SK-N-SH treated with all-trans-retinoic acid at 6 μM for 48 hours (cell line): ENCODE results near the gene PAX5.

Source experiments
- ATAC-seq: fragments of 200-7000 bp; cut with Tn5 transposase; 3 replicates; pipeline ENCODE4 v1.9.1; 2020; ENCODE audit warnings: mild to moderate bottlenecking, moderate library complexity
- ARNTL ChIP-seq: fragments of 450-650 bp; formaldehyde crosslinking; IDR thresholded peaks from 2 replicates; pipeline ENCODE4 v1.5.0; 2020; ENCODE audit warnings: low read depth, mild to moderate bottlenecking, moderate library complexity, borderline replicate concordance
- BACH2 ChIP-seq: fragments of 250-450 bp; sonication (Bioruptor Pico); IDR thresholded peaks from 2 replicates; pipeline ENCODE4 v1.9.0; 2021; ENCODE audit warnings: mild to moderate bottlenecking, borderline replicate concordance
- CSDC2 ChIP-seq: fragments of 250-450 bp; sonication (Bioruptor Pico); IDR thresholded peaks from 2 replicates; pipeline ENCODE4 v1.5.0; 2020; ENCODE audit warnings: mild to moderate bottlenecking, moderate library complexity
- ESRRG ChIP-seq: fragments of 250-450 bp; sonication (Bioruptor Pico); IDR thresholded peaks from 2 replicates; pipeline ENCODE4 v1.6.1; 2021; ENCODE audit warnings: mild to moderate bottlenecking
- GLIS3 ChIP-seq: fragments of 250-450 bp; sonication (Bioruptor Pico); IDR thresholded peaks from 2 replicates; pipeline ENCODE4 v1.5.0; 2020; ENCODE audit warnings: mild to moderate bottlenecking, moderate library complexity
- ISL1 ChIP-seq: fragments of 250-450 bp; sonication (Bioruptor Pico); IDR thresholded peaks from 2 replicates; pipeline ENCODE4 v2.1.2; 2022; ENCODE audit warnings: mild to moderate bottlenecking, moderate library complexity
- OSR1 ChIP-seq: fragments of 250-450 bp; sonication (Bioruptor Pico); IDR thresholded peaks from 2 replicates; pipeline ENCODE4 v1.8.0; 2022; ENCODE audit warnings: moderate library complexity, mild to moderate bottlenecking, inconsistent platforms
- PPARA ChIP-seq: fragments of 250-450 bp; sonication (Bioruptor Pico); IDR thresholded peaks from 2 replicates; pipeline ENCODE4 v1.5.0; 2020; ENCODE audit warnings: mild to moderate bottlenecking, borderline replicate concordance
- RARB ChIP-seq: fragments of 250-450 bp; sonication (Bioruptor Pico); IDR thresholded peaks from 2 replicates; pipeline ENCODE4 v1.8.0; 2021; ENCODE audit warnings: mild to moderate bottlenecking, moderate library complexity
- SNAI2 ChIP-seq: fragments of 250-450 bp; sonication (Bioruptor Pico); IDR thresholded peaks from 2 replicates; pipeline ENCODE4 v1.5.0; 2020; ENCODE audit warnings: mild to moderate bottlenecking, moderate library complexity
- TCF4 ChIP-seq: fragments of 250-450 bp; sonication (Bioruptor Pico); IDR thresholded peaks from 2 replicates; pipeline ENCODE4 v1.8.0; 2021; ENCODE audit warnings: mild to moderate bottlenecking, moderate library complexity, borderline replicate concordance
- ZFP30 ChIP-seq: fragments of 450-650 bp; formaldehyde crosslinking; IDR thresholded peaks from 2 replicates; pipeline ENCODE4 v1.5.0; 2022; ENCODE audit warnings: mild to moderate bottlenecking, moderate library complexity
- ZNF565 ChIP-seq: fragments of 450-650 bp; formaldehyde crosslinking; conservative IDR thresholded peaks from 2 replicates; pipeline ENCODE4 v1.5.0; 2020; ENCODE audit warnings: low read depth, mild to moderate bottlenecking, moderate library complexity
- ZNF70 ChIP-seq: fragments of 450-650 bp; formaldehyde crosslinking; IDR thresholded peaks from 2 replicates; pipeline ENCODE4 v1.5.0; 2020; ENCODE audit warnings: mild to moderate bottlenecking, moderate library complexity
- TF ChIP-seq, protein P1 (sequence below): fragments of 250-450 bp; sonication (Bioruptor Pico); IDR thresholded peaks from 2 replicates; pipeline ENCODE4 v1.5.0; 2020; ENCODE audit warnings: mild to moderate bottlenecking, moderate library complexity
- TF ChIP-seq, protein P2 (sequence below): fragments of 250-450 bp; sonication (Bioruptor Pico); IDR thresholded peaks from 2 replicates; pipeline ENCODE4 v1.8.0; 2020; ENCODE audit warnings: mild to moderate bottlenecking, moderate library complexity, borderline replicate concordance
- TF ChIP-seq, protein P3 (sequence below): fragments of 250-450 bp; sonication (Bioruptor Pico); IDR thresholded peaks from 2 replicates; pipeline ENCODE4 v1.8.0; 2021; ENCODE audit warnings: low read depth, mild to moderate bottlenecking, moderate library complexity, borderline replicate concordance
- TF ChIP-seq, protein P4 (sequence below): fragments of 250-450 bp; sonication (Bioruptor Pico); IDR thresholded peaks from 2 replicates; pipeline ENCODE4 v1.5.1; 2020; ENCODE audit warnings: low read depth, mild to moderate bottlenecking, moderate library complexity
- TF ChIP-seq, protein P5 (sequence below): fragments of 250-450 bp; sonication (Bioruptor Pico); IDR thresholded peaks from 2 replicates; pipeline ENCODE4 v1.5.1; 2021; ENCODE audit warnings: mild to moderate bottlenecking, moderate library complexity

Gene PAX5

DNA sequence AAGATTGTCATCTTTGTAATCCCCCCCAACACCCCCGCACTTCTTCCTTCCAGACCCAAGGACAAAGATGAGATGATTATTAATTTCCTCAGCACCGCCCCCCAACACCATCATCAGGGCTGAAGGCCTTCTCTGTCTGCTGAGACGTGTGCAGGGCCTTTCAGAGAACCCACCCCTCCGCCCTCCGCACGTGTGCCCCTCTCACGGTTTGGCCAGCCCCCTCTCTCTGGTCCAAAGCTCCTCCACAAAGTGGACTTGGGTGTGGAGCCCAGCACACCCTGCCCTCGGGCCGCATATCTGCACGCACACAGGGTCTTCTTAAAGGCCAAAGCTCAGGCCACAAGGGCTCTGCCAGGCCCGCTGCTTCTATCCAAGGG, 32.0 kb downstream of the PAX5 start (continued):
- TF ChIP-seq, protein P1, sequence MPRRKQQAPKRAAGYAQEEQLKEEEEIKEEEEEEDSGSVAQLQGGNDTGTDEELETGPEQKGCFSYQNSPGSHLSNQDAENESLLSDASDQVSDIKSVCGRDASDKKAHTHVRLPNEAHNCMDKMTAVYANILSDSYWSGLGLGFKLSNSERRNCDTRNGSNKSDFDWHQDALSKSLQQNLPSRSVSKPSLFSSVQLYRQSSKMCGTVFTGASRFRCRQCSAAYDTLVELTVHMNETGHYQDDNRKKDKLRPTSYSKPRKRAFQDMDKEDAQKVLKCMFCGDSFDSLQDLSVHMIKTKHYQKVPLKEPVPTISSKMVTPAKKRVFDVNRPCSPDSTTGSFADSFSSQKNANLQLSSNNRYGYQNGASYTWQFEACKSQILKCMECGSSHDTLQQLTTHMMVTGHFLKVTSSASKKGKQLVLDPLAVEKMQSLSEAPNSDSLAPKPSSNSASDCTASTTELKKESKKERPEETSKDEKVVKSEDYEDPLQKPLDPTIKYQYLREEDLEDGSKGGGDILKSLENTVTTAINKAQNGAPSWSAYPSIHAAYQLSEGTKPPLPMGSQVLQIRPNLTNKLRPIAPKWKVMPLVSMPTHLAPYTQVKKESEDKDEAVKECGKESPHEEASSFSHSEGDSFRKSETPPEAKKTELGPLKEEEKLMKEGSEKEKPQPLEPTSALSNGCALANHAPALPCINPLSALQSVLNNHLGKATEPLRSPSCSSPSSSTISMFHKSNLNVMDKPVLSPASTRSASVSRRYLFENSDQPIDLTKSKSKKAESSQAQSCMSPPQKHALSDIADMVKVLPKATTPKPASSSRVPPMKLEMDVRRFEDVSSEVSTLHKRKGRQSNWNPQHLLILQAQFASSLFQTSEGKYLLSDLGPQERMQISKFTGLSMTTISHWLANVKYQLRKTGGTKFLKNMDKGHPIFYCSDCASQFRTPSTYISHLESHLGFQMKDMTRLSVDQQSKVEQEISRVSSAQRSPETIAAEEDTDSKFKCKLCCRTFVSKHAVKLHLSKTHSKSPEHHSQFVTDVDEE (CRISPR knock-in tag), result no peak
- TF ChIP-seq RARB (no peak), ESRRG (no peak), ZNF70 (CRISPR knock-in tag) (no peak), TCF4 (no peak), ZFP30 (CRISPR knock-in tag) (no peak)

DNA sequence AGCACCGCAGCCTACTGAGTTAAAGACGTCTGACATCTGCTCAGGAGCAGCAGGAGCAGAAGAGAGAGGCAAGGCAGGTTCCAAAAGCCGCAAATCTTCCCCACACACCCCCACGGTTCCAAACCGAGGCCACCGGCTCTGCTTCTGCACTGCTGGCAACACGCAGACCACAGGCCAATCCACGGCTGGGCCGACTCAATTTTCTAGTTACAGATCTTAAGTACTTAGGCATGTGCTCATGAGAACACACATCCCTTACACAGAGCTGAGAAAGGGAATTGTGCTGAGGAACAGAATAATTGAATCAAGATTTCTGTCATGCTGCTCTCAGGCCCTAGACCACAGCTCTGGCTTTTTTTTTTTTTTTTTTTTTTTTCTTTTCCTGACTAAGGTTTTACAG, 32.6 kb downstream of the PAX5 start:
- no peak for ATAC-seq
- TF ChIP-seq, protein P2, sequence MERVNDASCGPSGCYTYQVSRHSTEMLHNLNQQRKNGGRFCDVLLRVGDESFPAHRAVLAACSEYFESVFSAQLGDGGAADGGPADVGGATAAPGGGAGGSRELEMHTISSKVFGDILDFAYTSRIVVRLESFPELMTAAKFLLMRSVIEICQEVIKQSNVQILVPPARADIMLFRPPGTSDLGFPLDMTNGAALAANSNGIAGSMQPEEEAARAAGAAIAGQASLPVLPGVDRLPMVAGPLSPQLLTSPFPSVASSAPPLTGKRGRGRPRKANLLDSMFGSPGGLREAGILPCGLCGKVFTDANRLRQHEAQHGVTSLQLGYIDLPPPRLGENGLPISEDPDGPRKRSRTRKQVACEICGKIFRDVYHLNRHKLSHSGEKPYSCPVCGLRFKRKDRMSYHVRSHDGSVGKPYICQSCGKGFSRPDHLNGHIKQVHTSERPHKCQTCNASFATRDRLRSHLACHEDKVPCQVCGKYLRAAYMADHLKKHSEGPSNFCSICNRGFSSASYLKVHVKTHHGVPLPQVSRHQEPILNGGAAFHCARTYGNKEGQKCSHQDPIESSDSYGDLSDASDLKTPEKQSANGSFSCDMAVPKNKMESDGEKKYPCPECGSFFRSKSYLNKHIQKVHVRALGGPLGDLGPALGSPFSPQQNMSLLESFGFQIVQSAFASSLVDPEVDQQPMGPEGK (CRISPR knock-in tag), result no peak
- TF ChIP-seq, protein P1 (CRISPR knock-in tag), result no peak
- no peak for TF ChIP-seq ARNTL (CRISPR knock-in tag)
- TF ChIP-seq ISL1 (CRISPR knock-in tag), result no peak
- no peak for TF ChIP-seq ZNF565 (CRISPR knock-in tag)
- TF ChIP-seq ZFP30 (CRISPR knock-in tag), result no peak
- TF ChIP-seq PPARA (CRISPR knock-in tag), result no peak
- TF ChIP-seq CSDC2 (CRISPR knock-in tag), result no peak
- no peak for TF ChIP-seq OSR1

DNA sequence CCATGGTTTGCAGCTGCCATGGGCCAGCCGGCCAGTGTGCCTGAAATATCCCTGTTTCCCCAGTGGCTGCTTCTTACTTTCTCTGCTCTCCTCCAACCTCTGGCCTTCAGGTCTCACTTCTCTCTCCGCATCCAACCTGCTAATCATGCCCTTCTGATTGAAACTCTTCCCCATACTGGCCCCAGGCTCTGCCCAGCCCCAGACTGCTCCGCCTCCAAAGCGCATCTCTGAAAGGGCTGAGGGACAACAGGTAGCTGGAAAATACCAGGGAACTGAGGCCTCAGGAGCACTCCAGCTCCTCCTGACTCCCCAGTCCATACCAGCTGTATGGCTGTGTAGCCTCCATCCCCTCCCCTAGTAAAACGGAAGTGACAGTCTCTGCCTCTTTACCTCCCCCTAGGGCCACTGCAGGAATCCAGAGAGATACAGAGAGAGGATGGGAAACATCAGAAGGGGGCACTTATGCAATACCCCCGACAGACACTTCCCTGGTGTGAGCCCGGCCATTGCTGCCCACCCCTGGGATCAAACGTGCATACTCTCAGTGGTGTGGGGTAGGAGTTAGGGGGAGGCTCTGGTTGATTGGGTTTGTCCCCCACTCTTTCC, 34.2 kb downstream of the PAX5 start:
- TF ChIP-seq BACH2 (no peak), ISL1 (CRISPR knock-in tag) (no peak), ZNF70 (CRISPR knock-in tag) (no peak), SNAI2 (CRISPR knock-in tag) (no peak), ZNF565 (CRISPR knock-in tag) (no peak), OSR1 (no peak), RARB (no peak), GLIS3 (CRISPR knock-in tag) (no peak), CSDC2 (CRISPR knock-in tag) (no peak)
- TF ChIP-seq, protein P1 (CRISPR knock-in tag), result no peak
- TF ChIP-seq, protein P2 (CRISPR knock-in tag), result no peak
- TF ChIP-seq, protein P3, sequence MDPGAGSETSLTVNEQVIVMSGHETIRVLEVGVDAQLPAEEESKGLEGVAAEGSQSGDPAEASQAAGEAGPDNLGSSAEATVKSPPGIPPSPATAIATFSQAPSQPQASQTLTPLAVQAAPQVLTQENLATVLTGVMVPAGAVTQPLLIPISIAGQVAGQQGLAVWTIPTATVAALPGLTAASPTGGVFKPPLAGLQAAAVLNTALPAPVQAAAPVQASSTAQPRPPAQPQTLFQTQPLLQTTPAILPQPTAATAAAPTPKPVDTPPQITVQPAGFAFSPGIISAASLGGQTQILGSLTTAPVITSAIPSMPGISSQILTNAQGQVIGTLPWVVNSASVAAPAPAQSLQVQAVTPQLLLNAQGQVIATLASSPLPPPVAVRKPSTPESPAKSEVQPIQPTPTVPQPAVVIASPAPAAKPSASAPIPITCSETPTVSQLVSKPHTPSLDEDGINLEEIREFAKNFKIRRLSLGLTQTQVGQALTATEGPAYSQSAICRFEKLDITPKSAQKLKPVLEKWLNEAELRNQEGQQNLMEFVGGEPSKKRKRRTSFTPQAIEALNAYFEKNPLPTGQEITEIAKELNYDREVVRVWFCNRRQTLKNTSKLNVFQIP (CRISPR knock-in tag), result no peak
- TF ChIP-seq, protein P4, sequence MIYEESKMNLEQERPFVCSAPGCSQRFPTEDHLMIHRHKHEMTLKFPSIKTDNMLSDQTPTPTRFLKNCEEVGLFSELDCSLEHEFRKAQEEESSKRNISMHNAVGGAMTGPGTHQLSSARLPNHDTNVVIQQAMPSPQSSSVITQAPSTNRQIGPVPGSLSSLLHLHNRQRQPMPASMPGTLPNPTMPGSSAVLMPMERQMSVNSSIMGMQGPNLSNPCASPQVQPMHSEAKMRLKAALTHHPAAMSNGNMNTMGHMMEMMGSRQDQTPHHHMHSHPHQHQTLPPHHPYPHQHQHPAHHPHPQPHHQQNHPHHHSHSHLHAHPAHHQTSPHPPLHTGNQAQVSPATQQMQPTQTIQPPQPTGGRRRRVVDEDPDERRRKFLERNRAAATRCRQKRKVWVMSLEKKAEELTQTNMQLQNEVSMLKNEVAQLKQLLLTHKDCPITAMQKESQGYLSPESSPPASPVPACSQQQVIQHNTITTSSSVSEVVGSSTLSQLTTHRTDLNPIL (CRISPR knock-in tag), result no peak
- TF ChIP-seq, protein P5, sequence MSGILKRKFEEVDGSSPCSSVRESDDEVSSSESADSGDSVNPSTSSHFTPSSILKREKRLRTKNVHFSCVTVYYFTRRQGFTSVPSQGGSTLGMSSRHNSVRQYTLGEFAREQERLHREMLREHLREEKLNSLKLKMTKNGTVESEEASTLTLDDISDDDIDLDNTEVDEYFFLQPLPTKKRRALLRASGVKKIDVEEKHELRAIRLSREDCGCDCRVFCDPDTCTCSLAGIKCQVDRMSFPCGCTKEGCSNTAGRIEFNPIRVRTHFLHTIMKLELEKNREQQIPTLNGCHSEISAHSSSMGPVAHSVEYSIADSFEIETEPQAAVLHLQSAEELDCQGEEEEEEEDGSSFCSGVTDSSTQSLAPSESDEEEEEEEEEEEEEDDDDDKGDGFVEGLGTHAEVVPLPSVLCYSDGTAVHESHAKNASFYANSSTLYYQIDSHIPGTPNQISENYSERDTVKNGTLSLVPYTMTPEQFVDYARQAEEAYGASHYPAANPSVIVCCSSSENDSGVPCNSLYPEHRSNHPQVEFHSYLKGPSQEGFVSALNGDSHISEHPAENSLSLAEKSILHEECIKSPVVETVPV (CRISPR knock-in tag), result no peak
- no peak for ATAC-seq
